BLaER1 (cell line): ENCODE measurements around the gene STRN4.

Source experiments
- H3K27ac ChIP-seq: shearing (Covaris generic); formaldehyde crosslinking; 2 replicates; pipeline ENCODE4 v1.8.1; 2022
- H3K27me3 ChIP-seq: shearing (Covaris generic); formaldehyde crosslinking; 2 replicates; pipeline ENCODE4 v1.8.1; 2022
- H3K36me3 ChIP-seq: shearing (Covaris generic); formaldehyde crosslinking; 2 replicates; pipeline ENCODE4 v1.8.1; 2022
- H3K4me1 ChIP-seq: shearing (Covaris generic); formaldehyde crosslinking; 2 replicates; pipeline ENCODE4 v1.8.1; 2022
- H3K4me2 ChIP-seq: shearing (Covaris generic); formaldehyde crosslinking; 2 replicates; pipeline ENCODE4 v1.8.1; 2022
- H3K4me3 ChIP-seq: shearing (Covaris generic); formaldehyde crosslinking; 2 replicates; pipeline ENCODE4 v1.8.1; 2022
- H3K9ac ChIP-seq: shearing (Covaris generic); formaldehyde crosslinking; 2 replicates; pipeline ENCODE4 v1.8.1; 2022
- H3K9me3 ChIP-seq: shearing (Covaris generic); formaldehyde crosslinking; 2 replicates; pipeline ENCODE4 v1.8.1; 2022
- H4K20me1 ChIP-seq: shearing (Covaris generic); formaldehyde crosslinking; 2 replicates; pipeline ENCODE4 v1.8.1; 2022
- Cebpa-rat ChIP-seq: shearing (Covaris generic); IDR thresholded peaks from 2 replicates; pipeline ENCODE4 v1.8.1; 2022

Gene STRN4

GRCh38 chr19:46722421-46723022, 23.7 kb downstream of the STRN4 start:
- Histone ChIP-seq H3K4me2 (peak overlapping the region; percentile 99), H3K9me3 (no peaks in the 10 kb centered on the region), H3K27ac (peak overlapping the region; percentile 94), H3K27me3 (no peaks in the 10 kb centered on the region), H3K36me3 (peaks cover 73% of the 10 kb centered on the region), H3K9ac (peak overlapping the region; percentile 79), H3K4me3 (peak overlapping the region; percentile 48), H4K20me1 (peaks cover 75% of the 10 kb centered on the region), H3K4me1 (peaks cover 100% of the 10 kb centered on the region)
- TF ChIP-seq Cebpa-rat: no peak

GRCh38 chr19:46722004-46722380, 24.3 kb downstream of the STRN4 start:
- Histone ChIP-seq H3K9ac (peak overlapping the region; percentile 79), H3K36me3 (peaks cover 68% of the 10 kb centered on the region), H3K27me3 (no peaks in the 10 kb centered on the region), H3K4me2 (peak overlapping the region; percentile 99), H3K4me3 (peak overlapping the region; percentile 48), H3K9me3 (no peaks in the 10 kb centered on the region), H3K27ac (peak overlapping the region; percentile 94), H3K4me1 (peaks cover 98% of the 10 kb centered on the region), H4K20me1 (peaks cover 70% of the 10 kb centered on the region)
- TF ChIP-seq Cebpa-rat: no peak

- Histone ChIP-seq H3K4me1 (peaks cover 93% of the 10 kb centered on the region), H4K20me1 (peaks cover 65% of the 10 kb centered on the region), H3K27ac (peak overlapping the region; percentile 94), H3K36me3 (peaks cover 62% of the 10 kb centered on the region), H3K9me3 (no peaks in the 10 kb centered on the region), H3K4me2 (peak overlapping the region; percentile 99), H3K27me3 (no peaks in the 10 kb centered on the region), H3K4me3 (peak overlapping the region; percentile 48), H3K9ac (peak overlapping the region; percentile 79)
- TF ChIP-seq Cebpa-rat: no peak
These were observed 24.8 kb downstream of the STRN4 start for GRCh38 chr19:46721269-46722003.

GRCh38 chr19:46720503-46721239, 25.6 kb downstream of the STRN4 start:
- peak overlapping the region; percentile 99 for H3K4me2 ChIP-seq

GRCh38 chr19:46719629-46720502, 26.4 kb downstream of the STRN4 start:
- Histone ChIP-seq H3K27ac (peak overlapping the region; percentile 94), H3K36me3 (peaks cover 47% of the 10 kb centered on the region)

More at GRCh38 chr19:46720503-46721239, 25.6 kb downstream of the STRN4 start:
- H3K9ac ChIP-seq: peak overlapping the region; percentile 79
- peak overlapping the region; percentile 48 for H3K4me3 ChIP-seq
- peaks cover 60% of the 10 kb centered on the region for H4K20me1 ChIP-seq
- H3K4me1 ChIP-seq: peaks cover 86% of the 10 kb centered on the region
- no peak for TF ChIP-seq Cebpa-rat
- H3K27me3 ChIP-seq: no peaks in the 10 kb centered on the region
- H3K27ac ChIP-seq: peak overlapping the region; percentile 94
- H3K36me3 ChIP-seq: peaks cover 55% of the 10 kb centered on the region
- no peaks in the 10 kb centered on the region for H3K9me3 ChIP-seq

GRCh38 chr19:46718934-46719622, 27.2 kb downstream of the STRN4 start:
- Histone ChIP-seq H3K9me3 (no peaks in the 10 kb centered on the region), H3K9ac (peak overlapping the region; percentile 93), H4K20me1 (peaks cover 50% of the 10 kb centered on the region), H3K27ac (peak overlapping the region; percentile 94), H3K4me3 (peak overlapping the region; percentile 48), H3K36me3 (peaks cover 39% of the 10 kb centered on the region), H3K4me2 (peak overlapping the region; percentile 99), H3K4me1 (peaks cover 83% of the 10 kb centered on the region), H3K27me3 (no peaks in the 10 kb centered on the region)
- TF ChIP-seq Cebpa-rat: no peak

More at GRCh38 chr19:46719629-46720502, 26.4 kb downstream of the STRN4 start:
- peak; percentile 75 for TF ChIP-seq Cebpa-rat
- Histone ChIP-seq H3K4me2 (peak overlapping the region; percentile 99), H3K27me3 (no peaks in the 10 kb centered on the region), H3K9me3 (no peaks in the 10 kb centered on the region), H3K9ac (peak overlapping the region; percentile 79), H3K4me3 (peak overlapping the region; percentile 48), H3K4me1 (peaks cover 86% of the 10 kb centered on the region), H4K20me1 (peaks cover 57% of the 10 kb centered on the region)

GRCh38 chr19:46718157-46718933, 27.9 kb downstream of the STRN4 start:
- TF ChIP-seq Cebpa-rat: no peak
- Histone ChIP-seq H3K27me3 (no peaks in the 10 kb centered on the region), H3K4me1 (peaks cover 78% of the 10 kb centered on the region), H3K4me3 (peak overlapping the region; percentile 94), H4K20me1 (peaks cover 45% of the 10 kb centered on the region), H3K36me3 (peaks cover 31% of the 10 kb centered on the region), H3K27ac (peak overlapping the region; percentile 94), H3K4me2 (peak overlapping the region; percentile 99), H3K9ac (peak overlapping the region; percentile 93), H3K9me3 (no peaks in the 10 kb centered on the region)

- Histone ChIP-seq H4K20me1 (peaks cover 45% of the 10 kb centered on the region), H3K27ac (peak overlapping the region; percentile 94), H3K36me3 (peaks cover 29% of the 10 kb centered on the region), H3K4me1 (peaks cover 78% of the 10 kb centered on the region), H3K9ac (peak overlapping the region; percentile 93), H3K4me3 (peak overlapping the region; percentile 94), H3K4me2 (peak overlapping the region; percentile 99), H3K9me3 (no peaks in the 10 kb centered on the region), H3K27me3 (no peaks in the 10 kb centered on the region)
- no peak for TF ChIP-seq Cebpa-rat
These were observed 28.5 kb downstream of the STRN4 start for GRCh38 chr19:46717716-46718143.
